ENCODE measurements around the gene YY1. TPM values are rescaled to one million over a fixed set of nuclear protein-coding genes. Genes with fewer than 3 reads are reported as not detected.
"Not testable (repeated sequence)": the region's sequence is repeated elsewhere in the genome, so short reads cannot be mapped to it uniquely, and the experiment has no call there.

Gene YY1
- total and polyA plus RNA-seq, 7 experiments from 2014 or later, result 15.2 to 99.7 (median 72.1) TPM

DNA sequence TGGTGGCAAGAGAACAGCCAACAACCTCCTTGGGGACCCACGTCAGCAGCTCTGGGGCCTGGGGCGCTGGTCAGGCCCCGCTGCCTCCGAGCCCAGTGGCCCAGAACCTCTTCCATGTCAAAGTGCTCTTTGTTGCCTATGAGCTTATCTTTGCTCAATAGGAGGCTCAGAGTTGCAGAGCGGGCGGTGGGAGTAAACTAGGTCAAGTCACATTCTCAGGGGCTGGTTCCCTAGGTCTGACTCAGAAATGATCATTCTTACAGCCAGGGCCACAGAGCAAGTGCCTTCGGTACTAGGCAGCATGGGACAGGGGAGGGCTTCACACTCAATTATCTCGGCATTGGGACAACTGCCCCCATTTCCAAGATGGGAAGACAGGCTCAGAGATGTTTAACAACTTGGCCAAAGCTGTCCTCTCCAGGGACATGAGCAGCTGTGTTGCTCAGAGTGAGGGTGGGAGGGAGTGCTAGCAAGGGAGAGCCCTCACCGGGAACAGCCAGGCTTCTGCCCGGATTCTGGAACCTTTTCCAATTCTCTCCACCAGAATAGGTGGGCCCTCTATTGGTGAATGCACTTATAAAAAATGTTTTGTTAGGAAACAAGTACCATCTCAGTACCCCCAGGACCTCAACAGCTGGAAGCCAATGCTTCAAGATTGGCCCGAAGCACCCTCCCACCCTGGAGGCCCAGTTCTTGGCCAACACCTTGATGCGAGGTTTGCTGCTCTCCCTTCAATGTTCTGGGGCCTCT, 55.4 kb downstream of the YY1 start:
- H3K4me1 Mint-ChIP-seq, result peaks cover 0 to 8% (median 0%) of the 10 kb centered on the region in 7 donors
- no peak overlapping the region for H3K4me3 ChIP-seq (ENCODE audit: low read length)
- no peaks in the 10 kb centered on the region for H3K27me3 ChIP-seq (ENCODE audit: control insufficient read depth in 2 of 2, insufficient read depth in 2 of 2, low read length in 2 of 2)
- no peak overlapping the region for H3K4me3 Mint-ChIP-seq
- no peaks in the 10 kb centered on the region for H3K36me3 ChIP-seq (ENCODE audit: control insufficient read depth in 2 of 3, insufficient read depth in 3 of 3, low read length in 3 of 3)
- H3K9me3 Mint-ChIP-seq, result no peaks in the 10 kb centered on the region
- ATAC-seq (no peak), DNase-seq (no peak)
- H3K27ac Mint-ChIP-seq, result peak overlapping the region in 1 of 9 donors; percentile 65
- no peak overlapping the region for H3K27ac ChIP-seq (ENCODE audit: low read depth, low read length)
- no peaks in the 10 kb centered on the region for H3K27me3 Mint-ChIP-seq
- no peaks in the 10 kb centered on the region for H3K9me3 ChIP-seq (ENCODE audit: control insufficient read depth in 2 of 3, low read length in 3 of 3)
- intact Hi-C loops (cut with micrococcal nuclease), result no loop called here
- no peaks in the 10 kb centered on the region for H3K4me1 ChIP-seq (ENCODE audit: control insufficient read depth in 2 of 2, insufficient read depth in 2 of 2, low read length in 2 of 2)
- POLR2A ChIA-PET, result interaction anchor here (0.7 kb wide), 1 partner anchor 9 kb away, joined by 3 read pairs; no protein-coding TSS in a partner anchor
- CTCF ChIA-PET, result interaction anchor here (0.5 to 0.7 kb wide), 2 partner anchors 8 to 139 kb away, joined by 3 to 4 read pairs; no protein-coding TSS in a partner anchor
- H3K36me3 Mint-ChIP-seq, result no peaks in the 10 kb centered on the region

DNA sequence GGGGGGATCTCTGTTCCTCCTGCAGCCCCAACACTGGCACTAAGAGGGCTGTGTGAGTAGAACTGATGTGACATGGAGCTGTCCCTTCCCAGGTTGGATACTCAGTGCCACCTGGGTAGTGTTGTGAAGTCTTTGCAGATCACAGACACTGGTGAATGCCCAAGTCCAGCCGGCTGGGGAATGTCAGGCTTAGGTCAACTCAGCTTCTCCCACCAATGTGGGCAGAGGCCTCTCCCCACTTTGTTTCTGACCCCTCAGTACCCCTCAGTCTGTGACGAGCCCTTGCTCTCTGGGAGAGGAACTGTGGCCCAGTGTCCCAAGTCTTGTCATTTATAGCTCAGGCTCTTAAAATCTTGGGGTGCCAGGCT, 56.0 kb downstream of the YY1 start:
- ChIA-PET POLR2A (interaction anchor here (0.7 to 0.9 kb wide), 2 partner anchors 9 to 10 kb away, joined by 3 read pairs; no protein-coding TSS in a partner anchor), CTCF (interaction anchor here (0.7 kb wide), 1 partner anchor 139 kb away, joined by 3 read pairs; no protein-coding TSS in a partner anchor)
- no peaks in the 10 kb centered on the region for H3K4me1 ChIP-seq (ENCODE audit: control insufficient read depth in 2 of 2, insufficient read depth in 2 of 2, low read length in 2 of 2)
- no peaks in the 10 kb centered on the region for H3K36me3 Mint-ChIP-seq
- H3K36me3 ChIP-seq (ENCODE audit: control insufficient read depth in 2 of 3, insufficient read depth in 3 of 3, low read length in 3 of 3), result no peaks in the 10 kb centered on the region
- no peaks in the 10 kb centered on the region for H3K9me3 ChIP-seq (ENCODE audit: control insufficient read depth in 2 of 3, low read length in 3 of 3)
- no peaks in the 10 kb centered on the region for H3K9me3 Mint-ChIP-seq
- no peak for DNase-seq
- no peak overlapping the region for H3K27ac ChIP-seq (ENCODE audit: low read depth, low read length)
- no peak for ATAC-seq
- H3K4me3 Mint-ChIP-seq, result no peak overlapping the region
- H3K27me3 ChIP-seq (ENCODE audit: control insufficient read depth in 2 of 2, insufficient read depth in 2 of 2, low read length in 2 of 2), result no peaks in the 10 kb centered on the region
- no peak overlapping the region for H3K4me3 ChIP-seq (ENCODE audit: low read length)
- H3K4me1 Mint-ChIP-seq, result peaks cover 0 to 8% (median 0%) of the 10 kb centered on the region in 7 donors
- intact Hi-C loops (cut with micrococcal nuclease), result no loop called here
- no peaks in the 10 kb centered on the region for H3K27me3 Mint-ChIP-seq
- H3K27ac Mint-ChIP-seq, result no peak overlapping the region

DNA sequence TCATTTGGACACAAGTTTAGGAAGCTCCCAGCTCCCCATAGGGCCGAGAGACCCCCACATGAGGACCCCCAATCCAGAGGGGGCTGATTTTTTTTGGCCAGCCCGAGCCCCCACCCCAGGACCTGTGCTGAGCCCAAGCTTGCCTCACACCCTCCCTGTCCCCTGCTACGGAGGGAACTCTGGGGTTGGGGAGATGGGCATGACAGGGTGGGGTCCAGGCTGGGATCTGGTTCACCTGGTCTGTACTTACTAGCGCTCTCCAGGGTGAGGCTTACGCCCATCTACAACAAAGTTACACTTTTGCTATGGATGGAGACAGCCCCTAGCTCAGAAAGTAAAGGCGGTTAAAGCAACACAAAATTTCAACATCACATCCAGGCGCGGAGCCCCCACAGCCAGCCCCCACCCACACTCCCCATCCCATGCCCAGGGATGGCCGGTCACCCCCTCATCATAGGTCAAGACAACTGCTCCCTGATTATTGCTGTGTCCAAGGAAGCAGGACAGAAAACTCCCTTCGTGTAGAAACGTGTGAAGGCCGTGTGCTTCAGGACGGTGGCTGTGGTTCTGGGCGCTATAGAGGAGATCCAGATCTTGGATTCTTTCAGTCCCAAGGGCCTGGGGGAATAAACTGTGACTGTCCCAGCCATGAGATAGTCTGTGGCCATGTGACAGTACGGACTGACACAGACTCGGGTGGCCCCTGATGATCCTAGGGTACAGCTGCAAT, 56.6 kb downstream of the YY1 start:
- Mint-ChIP-seq H3K9me3 (no peaks in the 10 kb centered on the region), H3K4me3 (no peak overlapping the region), H3K27me3 (no peaks in the 10 kb centered on the region), H3K4me1 (peaks cover 0 to 8% (median 0%) of the 10 kb centered on the region in 7 donors), H3K36me3 (no peaks in the 10 kb centered on the region), H3K27ac (peak overlapping the region in 1 of 9 donors; percentile 36)
- POLR2A ChIA-PET, result interaction anchor here (0.7 to 0.9 kb wide), 2 partner anchors 9 to 10 kb away, joined by 3 read pairs; no protein-coding TSS in a partner anchor
- Histone ChIP-seq H3K27me3 (ENCODE audit: control insufficient read depth in 2 of 2, insufficient read depth in 2 of 2, low read length in 2 of 2) (no peaks in the 10 kb centered on the region), H3K4me1 (ENCODE audit: control insufficient read depth in 2 of 2, insufficient read depth in 2 of 2, low read length in 2 of 2) (no peaks in the 10 kb centered on the region), H3K4me3 (ENCODE audit: low read length) (no peak overlapping the region), H3K36me3 (ENCODE audit: control insufficient read depth in 2 of 3, insufficient read depth in 3 of 3, low read length in 3 of 3) (no peaks in the 10 kb centered on the region), H3K9me3 (ENCODE audit: control insufficient read depth in 2 of 3, low read length in 3 of 3) (no peaks in the 10 kb centered on the region), H3K27ac (ENCODE audit: low read depth, low read length) (no peak overlapping the region)
- CTCF ChIA-PET, result interaction anchor here (0.7 to 1.0 kb wide), 2 partner anchors 9 to 140 kb away, joined by 3 to 4 read pairs; no protein-coding TSS in a partner anchor
- no peak for ATAC-seq
- no peak for DNase-seq
- intact Hi-C loops (cut with micrococcal nuclease), result no loop called here

DNA sequence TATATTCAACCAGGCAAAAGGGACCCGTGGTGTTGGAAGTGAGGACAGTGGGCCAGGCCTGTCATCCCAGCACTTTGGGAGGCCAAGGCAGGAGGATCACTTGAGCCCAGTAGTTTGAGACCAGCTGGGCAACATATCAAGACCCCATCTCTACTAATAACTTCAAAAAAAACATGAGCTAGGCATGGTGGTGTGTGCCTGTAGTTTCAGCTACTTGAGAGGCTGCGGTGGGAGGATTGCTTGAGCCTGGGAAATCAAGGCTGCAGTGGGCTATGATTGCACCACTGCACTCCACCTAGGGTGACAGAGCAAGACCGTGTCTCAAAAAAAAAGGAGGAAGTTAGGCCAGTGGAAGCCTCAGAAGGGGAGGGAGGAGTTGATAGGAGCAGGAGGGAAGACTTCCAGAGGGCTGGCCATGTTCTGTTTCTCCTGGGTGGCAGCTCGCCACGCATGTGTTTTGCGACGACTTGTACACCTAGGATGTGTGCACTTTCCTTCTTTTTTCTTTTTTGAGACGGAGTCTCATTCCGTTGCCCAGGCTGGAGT, 57.2 kb downstream of the YY1 start:
- Histone ChIP-seq H3K27me3 (ENCODE audit: control insufficient read depth in 2 of 2, insufficient read depth in 2 of 2, low read length in 2 of 2) (no peaks in the 10 kb centered on the region), H3K4me1 (ENCODE audit: control insufficient read depth in 2 of 2, insufficient read depth in 2 of 2, low read length in 2 of 2) (no peaks in the 10 kb centered on the region), H3K27ac (ENCODE audit: low read depth, low read length) (no peak overlapping the region), H3K36me3 (ENCODE audit: control insufficient read depth in 2 of 3, insufficient read depth in 3 of 3, low read length in 3 of 3) (no peaks in the 10 kb centered on the region), H3K4me3 (ENCODE audit: low read length) (no peak overlapping the region), H3K9me3 (ENCODE audit: control insufficient read depth in 2 of 3, low read length in 3 of 3) (no peaks in the 10 kb centered on the region)
- H3K36me3 Mint-ChIP-seq, result no peaks in the 10 kb centered on the region
- H3K9me3 Mint-ChIP-seq, result no peaks in the 10 kb centered on the region
- H3K27me3 Mint-ChIP-seq, result no peaks in the 10 kb centered on the region
- intact Hi-C loops (cut with micrococcal nuclease), result no loop called here
- ATAC-seq, result no peak
- ChIA-PET CTCF (interaction anchor here (1.0 kb wide), 1 partner anchor 10 kb away, joined by 4 read pairs; no protein-coding TSS in a partner anchor), POLR2A (no interaction called here)
- peaks cover 0 to 8% (median 0%) of the 10 kb centered on the region in 7 donors for H3K4me1 Mint-ChIP-seq
- no peak for DNase-seq
- H3K27ac Mint-ChIP-seq, result peak overlapping the region in 1 of 9 donors; percentile 36
- no peak overlapping the region for H3K4me3 Mint-ChIP-seq

DNA sequence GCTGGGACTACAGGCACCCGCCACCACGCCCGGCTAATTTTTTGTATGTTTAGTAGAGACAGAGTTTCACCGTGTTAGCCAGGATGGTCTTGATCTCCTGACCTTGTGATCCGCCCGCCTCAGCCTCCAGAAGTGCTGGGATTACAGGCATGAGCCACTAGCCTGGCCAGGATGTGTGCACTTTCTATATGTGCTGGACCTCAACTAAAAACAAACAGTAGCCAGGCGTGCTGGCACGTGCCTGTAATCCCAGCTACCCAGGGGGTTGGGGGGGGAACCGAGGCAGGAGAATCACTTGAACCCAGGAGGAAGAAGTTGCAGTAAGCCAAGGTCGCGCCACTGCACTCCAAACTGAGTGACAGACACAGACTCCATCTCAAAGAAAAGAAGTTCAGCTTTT, 57.8 kb downstream of the YY1 start:
- H3K36me3 Mint-ChIP-seq; H3K9me3 ChIP-seq (ENCODE audit: control insufficient read depth in 2 of 3, low read length in 3 of 3); H3K27ac ChIP-seq (ENCODE audit: low read depth, low read length); H3K4me1 Mint-ChIP-seq; H3K4me3 ChIP-seq (ENCODE audit: low read length); H3K27me3 Mint-ChIP-seq; H3K27ac Mint-ChIP-seq; DNase-seq; H3K9me3 Mint-ChIP-seq; ATAC-seq; H3K4me1 ChIP-seq (ENCODE audit: control insufficient read depth in 2 of 2, insufficient read depth in 2 of 2, low read length in 2 of 2); intact Hi-C loops (cut with micrococcal nuclease); H3K27me3 ChIP-seq (ENCODE audit: control insufficient read depth in 2 of 2, insufficient read depth in 2 of 2, low read length in 2 of 2); H3K36me3 ChIP-seq (ENCODE audit: control insufficient read depth in 2 of 3, insufficient read depth in 3 of 3, low read length in 3 of 3); H3K4me3 Mint-ChIP-seq; POLR2A ChIA-PET: not testable (repeated sequence)
- CTCF ChIA-PET, result interaction anchor here (1.0 kb wide), 1 partner anchor 10 kb away, joined by 4 read pairs; no protein-coding TSS in a partner anchor

DNA sequence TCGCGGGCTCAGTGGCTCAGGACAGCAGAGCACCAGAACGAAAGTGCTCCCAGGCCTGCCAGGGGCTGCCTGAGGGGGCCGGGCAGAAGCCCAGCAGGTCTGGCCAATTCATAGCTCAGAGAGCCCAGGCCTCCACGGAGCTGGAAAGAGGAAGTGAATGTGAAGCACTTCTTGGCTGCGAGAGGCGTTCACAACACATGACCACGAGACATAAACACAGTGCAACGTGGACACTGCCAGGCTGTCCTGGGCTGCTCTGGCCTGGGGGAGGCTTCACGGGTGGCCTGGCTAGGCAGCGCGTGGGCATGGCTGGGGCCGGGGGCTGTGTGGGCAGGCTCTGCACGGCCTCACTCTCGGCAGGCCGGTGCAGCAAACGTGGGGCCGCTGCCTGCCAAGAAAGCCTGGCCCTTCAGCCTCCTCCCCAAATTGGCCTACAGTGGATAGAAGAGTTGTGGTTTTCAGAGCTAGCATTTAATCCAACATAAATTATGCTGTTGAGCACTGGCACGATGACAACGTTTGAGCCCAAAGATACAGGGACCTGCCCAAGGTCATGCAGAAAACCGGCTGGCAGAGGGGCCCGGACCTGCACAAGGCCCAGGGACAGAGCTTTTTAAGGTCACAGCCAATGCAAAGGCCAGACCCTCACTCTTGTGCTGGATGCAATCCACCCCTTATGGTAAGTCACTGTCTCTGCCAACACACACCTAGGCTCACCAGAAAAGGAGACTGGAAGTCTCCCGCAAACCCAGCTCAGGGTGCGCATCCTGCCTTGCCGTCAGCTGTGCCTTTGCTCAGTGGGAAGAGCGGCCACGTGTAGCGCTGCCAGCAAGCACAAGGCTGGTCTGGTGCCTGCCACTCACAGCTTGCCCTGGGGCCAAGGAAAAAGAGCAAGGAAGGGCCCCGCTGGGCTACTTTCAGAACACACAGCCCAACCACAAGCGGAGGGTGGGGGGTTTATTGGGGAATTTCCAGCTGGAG, 58.7 kb downstream of the YY1 start:
- no peak overlapping the region for H3K27ac ChIP-seq (ENCODE audit: low read depth, low read length)
- intact Hi-C loops (cut with micrococcal nuclease), result no loop called here
- H3K4me1 Mint-ChIP-seq, result peaks cover 0 to 8% (median 0%) of the 10 kb centered on the region in 7 donors

More for the DNA sequence above, 58.7 kb downstream of the YY1 start:
- Histone ChIP-seq H3K27me3 (ENCODE audit: control insufficient read depth in 2 of 2, insufficient read depth in 2 of 2, low read length in 2 of 2) (no peaks in the 10 kb centered on the region), H3K9me3 (ENCODE audit: control insufficient read depth in 2 of 3, low read length in 3 of 3) (no peaks in the 10 kb centered on the region), H3K4me3 (ENCODE audit: low read length) (no peak overlapping the region), H3K36me3 (ENCODE audit: control insufficient read depth in 2 of 3, insufficient read depth in 3 of 3, low read length in 3 of 3) (no peaks in the 10 kb centered on the region), H3K4me1 (ENCODE audit: control insufficient read depth in 2 of 2, insufficient read depth in 2 of 2, low read length in 2 of 2) (no peaks in the 10 kb centered on the region)
- no peak for DNase-seq
- Mint-ChIP-seq H3K27ac (no peak overlapping the region), H3K27me3 (peaks cover 0 to 2% (median 0%) of the 10 kb centered on the region in 5 donors), H3K4me3 (no peak overlapping the region), H3K36me3 (no peaks in the 10 kb centered on the region), H3K9me3 (no peaks in the 10 kb centered on the region)
- ChIA-PET CTCF (no interaction called here), POLR2A (no interaction called here)
- peak; percentile 88 for ATAC-seq
